Right hindlimb (tissue), 1 donor: Measurements from ENCODE around the gene CUX1.
A peak's percentile ranks its signal among the peaks of the same experiment; 100 is the strongest.

Experiments
- DNase-seq: peaks from one replicate; pipeline ENCODE4 v3.0.0-alpha.2; 2018

Gene CUX1

DNA sequence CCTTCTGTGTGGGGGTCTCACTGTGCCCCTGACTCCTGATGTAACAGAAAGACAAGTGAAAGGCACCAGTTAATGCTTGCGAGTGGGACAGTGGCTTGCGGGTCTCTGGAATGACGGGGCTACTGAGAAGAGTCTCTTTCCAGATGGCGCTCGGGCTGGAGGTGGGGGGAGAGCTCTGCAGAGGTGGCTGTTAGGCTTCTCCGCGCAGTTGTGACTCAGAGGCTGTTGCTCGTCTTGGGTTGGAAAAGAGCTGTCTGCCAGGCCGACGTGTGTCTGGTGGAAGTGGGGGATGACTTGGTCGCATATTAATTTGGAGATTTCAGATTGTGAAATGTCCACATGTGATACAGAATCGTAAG is 441.3 kb downstream of the CUX1 start:
- DNase-seq = no peak

DNA sequence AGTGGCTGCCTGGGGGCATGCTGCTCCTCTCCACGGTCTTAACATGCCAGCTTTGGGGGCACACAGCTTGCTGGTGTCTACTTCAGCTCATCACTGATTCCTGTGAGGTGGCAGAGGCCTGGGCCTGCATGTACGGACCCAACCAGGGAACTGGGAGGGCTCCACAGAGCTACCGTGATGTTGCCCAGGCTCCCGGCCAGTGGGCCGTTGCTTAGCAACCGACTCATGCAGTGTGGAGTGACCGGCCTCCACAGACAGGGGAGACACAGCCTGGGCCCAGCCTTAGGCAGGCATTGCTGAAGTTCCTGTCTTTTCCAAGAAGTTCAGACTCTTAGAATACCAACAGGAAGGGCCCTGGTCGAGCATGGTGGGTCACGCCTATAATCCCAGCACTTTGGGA is 443.4 kb downstream of the CUX1 start:
- DNase-seq = peak; percentile 56

DNA sequence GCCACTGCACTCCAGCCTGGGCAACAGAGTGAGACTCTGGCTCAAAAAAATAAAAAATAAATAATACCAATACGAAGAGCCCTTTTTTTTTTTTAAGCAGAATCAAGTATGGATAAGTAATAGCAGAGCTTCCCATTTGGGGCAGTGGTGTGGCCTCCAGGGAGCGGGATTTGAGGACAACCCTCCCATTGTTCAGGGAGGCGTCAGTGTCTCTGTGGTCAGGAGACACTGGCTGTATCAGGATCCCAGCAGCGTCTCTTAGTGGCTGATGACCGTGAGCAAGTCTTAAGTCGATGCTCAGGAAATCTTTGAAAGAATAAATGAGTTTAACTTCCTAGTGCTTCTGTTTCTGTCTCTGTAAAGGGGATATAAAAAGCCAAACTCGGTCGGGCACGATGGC is 444.0 kb downstream of the CUX1 start:
- DNase-seq = no peak

DNA sequence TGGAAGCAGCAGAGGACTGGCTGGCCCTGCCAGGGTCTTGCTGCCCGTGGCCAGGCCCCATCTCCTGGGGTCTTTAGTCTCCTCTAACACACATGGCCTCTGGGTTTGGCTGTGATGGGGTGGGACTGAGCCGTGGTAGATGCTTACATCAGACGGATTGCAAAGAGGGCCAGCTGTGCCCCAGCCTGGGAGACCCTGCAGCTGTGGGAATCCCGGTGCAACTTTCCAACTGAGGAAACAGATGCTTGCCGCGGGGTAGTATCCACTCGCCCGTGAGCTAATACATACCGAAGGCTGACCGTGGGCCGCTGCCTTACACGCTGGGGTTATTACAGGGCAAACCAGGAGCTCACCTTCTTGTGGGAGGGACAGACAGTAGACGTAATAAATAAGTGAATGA is 445.1 kb downstream of the CUX1 start:
- peak; percentile 34 for DNase-seq

DNA sequence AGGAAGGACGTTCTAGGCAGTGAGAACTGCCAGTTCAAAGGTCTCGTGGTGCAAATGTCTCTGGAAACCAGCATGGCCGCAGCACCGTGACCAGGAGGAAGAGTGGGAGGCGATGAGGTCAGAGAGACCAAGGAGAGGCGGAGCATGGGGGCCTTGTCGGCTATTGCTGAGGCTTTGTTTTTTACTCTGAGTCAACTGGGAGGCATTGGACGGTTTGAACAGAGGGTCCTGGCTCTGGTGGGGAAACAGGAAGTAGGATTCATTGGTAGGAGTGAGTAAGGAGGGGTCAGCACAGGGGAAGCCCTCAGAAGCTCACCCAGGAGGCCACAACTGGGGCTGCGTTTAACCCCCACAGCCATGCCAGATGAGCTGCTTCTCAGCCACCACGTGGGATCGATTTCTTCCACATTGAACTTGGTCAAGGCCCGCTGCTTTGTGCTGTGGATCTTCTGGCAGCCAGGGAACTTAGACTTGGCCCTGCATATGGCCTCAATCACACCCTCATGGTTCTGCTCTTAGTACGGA is 447.0 kb downstream of the CUX1 start:
- DNase-seq = peak; percentile 35

DNA sequence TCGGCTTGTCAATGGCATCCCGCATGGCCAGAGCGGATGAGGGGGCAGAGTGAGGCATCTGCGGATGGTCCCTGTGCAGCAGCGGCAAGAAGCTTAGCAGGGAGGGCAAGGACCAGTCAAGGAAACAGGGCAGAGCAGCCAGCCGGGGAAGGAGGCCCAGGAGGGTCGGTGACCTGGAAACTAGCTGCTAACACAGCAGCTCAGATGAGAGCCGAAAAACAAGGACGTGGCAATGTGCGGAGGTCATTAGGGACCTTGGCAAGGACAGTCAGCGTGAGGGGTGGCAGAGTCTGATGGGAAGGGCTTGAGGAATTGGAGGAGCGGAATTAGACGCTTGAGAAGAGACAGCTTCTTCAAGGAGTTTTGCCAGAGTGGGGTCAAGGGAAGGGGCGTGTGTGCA is 449.1 kb downstream of the CUX1 start:
- DNase-seq = no peak

DNA sequence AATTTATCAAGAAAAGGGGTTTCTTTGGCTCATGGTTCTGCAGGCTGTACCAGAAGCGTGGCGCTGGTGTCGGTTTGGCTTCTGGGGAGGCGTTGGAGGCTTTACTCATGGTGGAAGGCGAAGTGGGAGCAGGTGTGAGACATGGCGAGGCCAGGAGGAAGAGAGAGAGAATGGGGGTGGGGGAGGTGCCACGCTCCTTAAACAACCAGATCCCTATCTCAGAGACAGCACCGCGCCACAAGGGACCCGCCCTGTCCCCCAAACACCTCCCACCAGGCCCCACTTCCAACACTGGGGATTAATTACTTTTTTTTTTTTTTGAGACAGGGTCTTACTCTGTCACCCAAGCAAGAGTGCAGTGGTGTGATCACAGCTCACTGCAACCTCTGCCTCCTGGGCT is 451.2 kb downstream of the CUX1 start:
- no peak for DNase-seq

DNA sequence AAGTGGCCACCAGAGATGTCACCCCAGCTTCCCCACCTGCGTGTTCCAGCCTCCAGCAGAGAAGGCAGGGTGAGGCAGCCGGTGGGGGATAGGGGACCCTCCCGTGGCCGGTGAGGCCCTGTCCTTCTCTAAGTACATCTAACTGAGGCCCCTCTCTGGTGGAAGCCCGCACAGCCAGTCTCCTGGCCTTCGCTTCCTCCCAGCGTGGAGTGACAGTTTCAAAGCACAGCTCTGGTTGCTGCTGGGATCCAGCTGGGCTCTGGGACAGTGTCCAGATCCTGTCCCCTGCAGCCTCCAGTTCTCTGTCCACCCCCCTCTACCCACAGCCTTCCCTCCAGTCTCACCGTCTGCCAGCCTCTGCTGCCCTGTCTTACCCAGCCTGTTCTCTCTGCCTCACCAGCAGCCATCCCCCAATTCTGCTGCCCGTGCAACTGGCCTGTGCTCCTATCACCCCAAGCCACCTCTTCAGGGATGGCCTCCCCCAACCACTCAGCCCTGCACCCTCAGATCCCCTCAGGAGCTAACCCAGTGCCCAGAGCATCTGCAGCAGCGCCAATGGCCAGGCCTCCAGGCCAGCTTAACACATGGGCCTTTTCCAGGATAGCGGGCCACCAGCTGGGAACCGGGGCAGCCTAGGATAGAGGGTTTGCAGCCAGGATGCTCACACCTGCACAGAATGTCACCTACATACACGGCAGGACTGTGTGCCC is 452.9 kb downstream of the CUX1 start:
- DNase-seq = peak; percentile 38

DNA sequence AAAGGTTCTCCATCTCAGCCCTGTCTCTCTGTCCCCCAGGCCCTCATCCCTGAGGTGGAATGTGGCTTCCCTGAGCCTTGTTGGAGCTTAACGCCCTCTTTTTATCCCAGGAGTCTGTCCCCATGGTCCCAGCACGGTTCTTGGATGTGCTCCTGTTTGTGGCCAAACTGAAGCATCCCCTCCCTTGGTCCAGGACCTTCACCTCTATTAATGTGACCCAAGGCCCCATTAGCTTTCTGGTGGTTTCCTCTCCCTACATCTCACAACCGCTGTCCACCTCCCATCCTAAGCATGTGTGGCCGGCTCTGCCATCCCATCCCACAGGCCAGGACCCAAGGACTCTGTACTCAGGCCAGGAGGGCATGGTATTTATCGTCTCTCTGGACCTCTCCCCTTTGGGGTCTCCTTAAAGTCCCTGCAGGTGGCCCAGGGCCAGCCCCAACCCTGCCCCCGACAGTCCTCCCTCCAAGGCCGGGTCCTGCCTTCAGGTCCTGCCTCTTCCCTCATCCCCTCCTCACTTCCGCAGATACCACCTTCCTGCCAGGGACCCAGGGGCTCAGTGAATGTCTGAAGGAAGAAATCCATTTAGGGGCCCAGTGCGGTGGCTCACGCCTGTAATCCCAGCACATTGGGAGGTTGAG is 453.9 kb downstream of the CUX1 start:
- no peak for DNase-seq

DNA sequence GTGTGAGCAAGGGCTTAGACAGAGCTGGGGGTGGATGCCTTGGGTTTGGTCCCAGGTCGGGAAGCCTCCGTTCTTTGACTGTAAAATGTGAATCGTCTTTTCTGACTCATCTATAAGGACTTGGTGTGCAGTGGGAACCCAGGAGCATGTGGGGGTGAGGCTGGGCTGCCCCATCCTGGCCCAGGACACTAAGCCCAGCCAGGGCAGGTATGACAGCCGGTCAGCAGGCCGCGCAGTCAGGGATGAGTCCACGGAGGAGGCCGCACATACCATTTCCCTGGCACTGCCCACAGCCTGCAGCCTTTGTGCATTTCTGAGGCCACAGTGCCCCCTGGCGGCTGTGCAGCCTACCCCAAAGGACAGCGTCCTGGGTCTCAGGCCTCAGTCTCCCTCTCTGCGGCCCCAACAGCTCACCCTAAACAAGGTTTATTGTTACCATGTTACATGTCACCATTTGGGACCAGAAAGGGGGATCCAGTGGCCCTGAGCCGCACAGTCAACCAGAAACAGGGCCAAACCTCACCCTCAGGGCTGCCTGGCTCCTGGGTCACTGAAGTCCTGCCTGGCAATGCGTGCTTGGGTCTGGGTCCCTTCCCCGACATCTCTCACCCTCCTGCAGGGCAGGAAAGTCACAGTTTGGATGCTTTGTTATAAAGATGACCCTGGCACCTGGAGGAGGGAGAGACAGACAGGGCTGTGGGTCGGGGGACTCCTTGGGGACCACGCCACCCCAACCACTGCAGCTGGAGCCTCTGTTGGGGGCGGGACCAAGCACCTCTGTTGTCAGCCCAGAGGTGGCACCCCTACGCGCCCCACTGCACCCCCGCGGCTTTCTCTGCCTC is 454.9 kb downstream of the CUX1 start:
- peak; percentile 77 for DNase-seq

DNA sequence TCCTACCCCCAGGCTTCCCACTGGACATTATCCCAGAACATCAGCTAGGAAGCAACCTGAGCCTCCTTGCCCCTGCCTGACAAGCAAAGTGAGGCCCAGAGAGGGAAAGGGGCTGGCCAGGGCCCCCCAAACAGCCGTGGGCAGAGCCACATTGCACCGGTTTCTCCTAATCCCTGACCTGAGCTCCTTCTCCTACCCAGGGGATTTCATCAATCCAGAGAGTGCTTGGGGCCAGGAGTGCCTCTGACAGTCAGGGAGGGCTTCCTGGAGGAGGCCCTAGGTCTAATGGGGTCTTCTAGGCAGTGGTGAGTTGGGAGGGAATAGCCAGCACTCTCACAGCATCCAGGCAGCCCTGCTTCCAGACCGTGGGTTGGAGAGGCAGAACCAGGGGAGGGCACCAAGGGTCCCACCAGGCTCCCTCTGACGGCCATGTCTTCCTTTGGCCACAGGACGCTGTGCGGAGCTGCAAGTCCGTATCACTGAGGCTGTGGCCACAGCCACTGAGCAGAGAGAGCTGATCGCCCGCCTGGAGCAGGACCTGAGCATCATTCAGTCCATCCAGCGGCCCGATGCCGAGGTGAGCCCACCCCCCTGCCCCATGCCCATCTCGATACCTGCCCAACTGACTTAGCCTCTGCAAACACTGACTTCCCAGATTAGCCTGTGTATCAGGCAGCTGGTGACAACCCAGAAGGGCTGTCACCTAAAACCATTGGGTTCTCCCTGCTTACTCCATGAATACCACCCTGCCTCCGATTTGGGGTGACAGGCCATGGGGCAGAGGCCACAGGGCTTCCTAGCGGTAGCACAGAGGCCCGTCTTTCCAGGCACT is 455.7 kb downstream of the CUX1 start:
- no peak for DNase-seq

DNA sequence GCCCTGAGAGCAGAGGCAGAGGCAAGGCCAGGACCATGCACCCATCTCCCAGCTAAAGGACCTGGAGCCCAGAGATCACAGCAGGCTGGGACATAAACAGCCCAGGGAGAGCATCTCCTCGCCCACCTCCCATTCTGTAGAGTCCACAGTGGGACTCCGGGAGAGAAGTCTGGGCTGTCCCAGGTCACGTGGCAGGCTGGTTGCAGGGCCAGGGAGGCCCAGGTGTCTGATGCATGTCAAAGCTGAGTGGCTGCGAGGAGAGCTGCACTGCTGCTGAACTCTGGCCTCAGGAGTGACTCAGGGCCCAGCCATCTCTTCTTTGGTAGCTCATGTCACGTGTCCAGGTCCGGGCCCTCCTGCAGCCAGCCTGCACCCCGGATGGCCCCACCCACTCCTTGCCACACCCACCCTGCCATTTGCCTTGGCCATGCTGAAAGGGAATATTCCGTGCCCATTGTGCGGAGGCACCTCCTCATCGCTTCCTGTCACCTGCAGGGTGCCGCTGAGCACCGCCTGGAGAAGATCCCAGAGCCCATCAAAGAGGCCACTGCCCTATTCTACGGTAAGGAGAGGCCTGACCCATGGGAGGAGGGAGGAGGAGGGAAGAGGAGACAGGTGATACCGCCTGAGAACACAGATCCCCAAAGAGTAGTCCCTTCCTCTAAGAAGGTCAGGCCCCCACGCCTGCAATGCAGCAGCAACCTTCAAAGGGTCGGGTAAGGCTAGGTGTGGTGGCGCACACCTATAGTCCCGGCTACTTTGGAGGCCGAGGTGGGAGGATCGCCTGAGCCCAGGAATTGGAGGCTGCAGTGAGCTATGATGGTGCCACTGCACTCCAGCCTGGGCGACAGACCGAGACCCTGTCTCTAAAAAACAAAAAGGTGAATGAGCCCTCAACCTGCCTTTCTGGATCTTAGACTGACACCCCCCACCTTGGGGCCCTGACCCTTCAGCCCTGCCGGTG is 456.6 kb downstream of the CUX1 start:
- DNase-seq = no peak

DNA sequence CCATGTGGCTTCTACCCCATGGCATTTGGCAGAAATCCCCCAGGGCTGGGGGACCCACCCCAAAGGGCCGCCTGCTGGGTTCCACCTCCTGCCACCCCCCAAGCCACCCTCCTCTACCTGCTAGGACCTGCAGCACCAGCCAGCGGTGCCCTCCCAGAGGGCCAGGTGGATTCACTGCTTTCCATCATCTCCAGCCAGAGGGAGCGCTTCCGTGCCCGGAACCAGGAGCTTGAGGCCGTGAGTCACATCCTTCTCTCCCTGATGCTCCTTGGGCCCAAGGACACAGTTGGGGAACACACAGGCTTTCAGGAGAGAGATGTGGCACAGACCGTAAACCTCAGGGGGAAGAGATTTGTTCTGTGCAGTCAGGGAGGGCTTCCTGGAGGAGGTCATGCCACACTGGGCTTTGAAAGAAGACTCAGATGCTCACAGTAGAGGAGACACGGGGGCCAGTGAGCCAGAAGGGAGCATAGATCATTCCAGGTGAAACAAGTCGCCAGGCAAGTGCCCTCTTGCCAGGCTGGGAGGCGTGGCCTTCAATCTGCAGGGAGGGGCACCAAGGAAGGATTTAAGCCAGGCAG is 457.8 kb downstream of the CUX1 start:
- DNase-seq = no peak

DNA sequence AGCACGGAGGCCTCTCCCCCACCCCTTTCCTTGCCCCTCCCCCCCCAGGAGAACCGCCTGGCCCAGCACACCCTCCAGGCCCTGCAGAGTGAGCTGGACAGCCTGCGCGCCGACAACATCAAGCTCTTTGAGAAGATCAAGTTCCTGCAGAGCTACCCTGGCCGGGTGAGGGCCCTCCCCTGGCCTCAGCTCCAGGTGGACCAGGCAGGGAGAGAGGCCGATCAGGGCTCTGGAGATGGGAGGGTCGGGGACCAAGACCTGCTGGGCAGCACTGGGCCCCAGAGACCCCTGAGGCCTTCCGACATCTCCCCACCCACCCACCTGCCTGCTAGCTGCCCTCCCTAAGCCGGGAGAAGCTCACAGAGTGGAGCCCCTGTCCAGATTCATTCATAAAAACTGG is 460.5 kb downstream of the CUX1 start:
- no peak for DNase-seq

DNA sequence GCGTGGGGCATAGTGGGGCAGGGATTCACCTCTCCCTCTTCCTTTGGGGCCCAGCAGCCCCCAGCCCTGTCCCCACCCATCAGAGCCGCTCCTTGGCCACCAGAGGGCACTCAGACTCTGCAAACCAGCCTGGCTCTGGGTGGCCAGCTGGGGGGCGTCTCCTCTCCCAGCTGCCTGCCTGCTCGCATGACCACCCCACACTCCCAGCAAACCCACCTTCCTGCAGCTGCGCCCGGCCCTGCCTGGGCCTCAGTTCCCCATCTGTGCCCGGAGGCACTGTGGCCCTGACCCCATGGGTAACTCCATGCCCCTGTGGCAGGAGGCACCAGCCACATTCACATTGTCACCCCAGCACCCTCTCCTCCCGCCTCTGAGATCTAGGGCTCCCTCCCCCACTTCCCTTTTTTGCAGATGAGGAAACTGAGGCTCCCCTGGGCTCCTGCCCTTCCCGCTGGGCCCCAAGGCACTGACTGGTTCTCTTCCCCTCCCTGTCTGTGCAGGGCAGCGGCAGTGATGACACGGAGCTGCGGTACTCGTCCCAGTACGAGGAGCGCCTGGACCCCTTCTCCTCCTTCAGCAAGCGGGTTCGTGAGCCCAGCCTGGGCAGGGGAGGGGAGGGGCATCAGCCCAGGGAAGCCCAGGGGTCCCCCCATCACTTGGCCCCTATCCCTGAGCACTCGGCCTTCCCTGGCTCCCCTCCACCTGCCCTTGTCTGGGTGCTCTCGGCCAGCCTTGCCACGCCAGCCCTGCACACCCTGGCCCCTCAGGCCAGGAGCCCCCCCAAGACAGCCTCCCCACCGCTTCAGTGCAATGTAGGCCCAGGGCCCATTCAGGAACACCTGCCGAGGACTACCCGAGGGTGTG is 462.3 kb downstream of the CUX1 start:
- DNase-seq = peak; percentile 78

DNA sequence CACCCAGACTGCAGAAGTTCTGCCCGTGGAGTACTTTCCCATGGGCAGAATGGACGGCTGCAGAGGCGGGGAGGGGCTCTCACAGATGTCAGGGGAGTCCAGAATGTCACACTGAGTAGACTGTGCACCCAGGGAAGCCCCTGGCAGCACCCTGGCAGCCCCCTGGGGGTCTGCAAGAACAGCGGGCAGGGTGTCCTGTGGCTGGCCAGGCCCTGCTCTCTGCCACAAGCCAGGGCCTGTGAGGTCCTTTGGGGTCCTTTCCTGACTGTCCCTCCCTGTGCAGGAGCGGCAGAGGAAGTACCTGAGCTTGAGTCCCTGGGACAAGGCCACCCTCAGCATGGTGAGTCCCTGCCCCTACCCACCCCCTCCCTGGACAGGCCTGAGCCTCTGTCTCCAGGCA is 463.1 kb downstream of the CUX1 start:
- no peak for DNase-seq

DNA sequence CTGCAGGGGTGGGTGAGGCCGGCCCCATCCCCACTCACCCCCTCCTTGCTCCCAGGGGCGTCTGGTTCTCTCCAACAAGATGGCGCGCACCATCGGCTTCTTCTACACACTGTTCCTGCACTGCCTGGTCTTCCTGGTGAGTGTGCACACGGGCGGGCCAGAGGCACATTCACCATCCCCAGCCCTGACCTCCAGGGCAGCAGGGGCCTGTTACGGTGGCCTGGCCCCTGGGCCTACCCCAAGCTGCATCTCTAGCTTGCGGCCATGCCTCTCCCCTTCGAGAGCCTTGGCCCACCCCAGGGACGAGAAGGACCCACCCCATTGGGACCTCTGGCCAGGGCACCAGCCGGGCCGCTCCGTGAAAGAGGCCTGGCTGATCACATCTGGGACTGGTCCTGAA is 464.4 kb downstream of the CUX1 start:
- DNase-seq = no peak

DNA sequence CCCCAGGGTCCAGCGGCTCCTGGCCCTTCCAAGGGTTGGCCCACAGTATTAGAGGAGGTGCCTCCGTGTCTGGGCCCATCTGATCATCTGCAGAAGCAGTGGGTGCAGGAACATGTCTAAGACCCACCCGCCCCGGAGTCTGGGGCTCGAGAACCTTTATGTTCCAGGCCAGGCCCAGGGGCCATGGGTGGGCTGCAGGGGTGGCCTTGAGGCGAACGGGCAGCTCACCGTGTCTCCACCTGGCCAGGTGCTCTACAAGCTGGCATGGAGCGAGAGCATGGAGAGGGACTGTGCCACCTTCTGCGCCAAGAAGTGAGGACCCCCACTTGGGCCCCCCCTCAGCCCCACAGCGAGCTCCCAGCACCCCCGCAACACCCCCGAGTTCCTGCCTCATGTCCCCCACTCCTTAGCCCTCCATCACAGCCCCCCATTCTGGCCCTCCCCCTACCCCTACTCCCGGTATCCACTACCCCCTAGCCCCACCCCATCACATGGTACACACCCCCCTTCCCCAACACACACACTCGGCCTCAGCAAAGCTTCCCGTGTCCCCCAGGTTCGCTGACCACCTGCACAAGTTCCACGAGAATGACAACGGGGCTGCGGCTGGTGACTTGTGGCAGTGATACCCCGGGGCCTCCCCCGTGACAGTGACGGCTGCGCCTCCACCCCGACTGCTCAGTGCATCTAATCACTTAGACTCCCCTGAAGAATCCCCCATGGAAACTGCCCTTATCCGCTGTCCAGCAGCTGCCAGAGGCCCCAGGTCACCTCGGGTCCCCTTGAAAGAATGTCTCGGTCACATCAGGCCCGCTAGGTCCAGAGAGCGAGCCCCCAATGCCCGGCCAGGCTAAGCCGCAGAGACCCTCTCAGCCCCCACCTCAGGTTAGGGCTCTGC is 465.3 kb downstream of the CUX1 start:
- DNase-seq = no peak
